Measurements from ENCODE around the gene EXOC4.
A peak's percentile ranks its signal among the peaks of the same experiment; 100 is the strongest.

Gene EXOC4

DNA sequence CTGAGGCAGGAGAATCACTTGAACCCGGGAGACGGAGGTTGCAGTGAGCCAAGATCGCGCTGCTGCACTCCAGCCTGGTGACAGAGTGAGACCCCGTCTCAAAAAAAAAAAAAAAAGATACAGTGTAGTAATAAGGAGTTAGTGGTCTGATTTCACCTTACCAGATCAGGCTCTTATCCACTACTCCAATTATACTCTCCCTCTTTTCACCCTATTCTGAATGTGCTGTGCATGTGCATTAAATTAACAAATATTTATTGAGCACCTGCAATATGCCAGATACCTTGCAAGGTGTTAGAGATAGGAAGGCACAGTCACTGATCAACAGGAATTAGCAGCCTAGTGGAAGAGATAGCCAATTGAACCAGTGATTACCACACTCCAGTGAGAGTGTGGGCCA is 632.3 kb downstream of the EXOC4 start:
- ChIA-PET POLR2A (no interaction called here), CTCF (no interaction called here)
- H3K36me3 ChIP-seq (ENCODE audit: control insufficient read depth in 2 of 2, insufficient read depth in 1 of 2, low read length in 2 of 2) = no peaks in the 10 kb centered on the region
- H3K4me3 ChIP-seq (ENCODE audit: low read depth, low read length) = no peak overlapping the region
- H3K4me1 ChIP-seq (ENCODE audit: control insufficient read depth, insufficient read depth, low read length) = peaks cover 10% of the 10 kb centered on the region
- peak; percentile 91 for TF ChIP-seq ZNF133 (tag by site-specific recombination; IDR thresholded peaks at IDR 0.05)
- TF ChIP-seq ZNF274 (IDR thresholded peaks at IDR 0.05; ENCODE audit: low read length) = no peak
- no peak for TF ChIP-seq ZNF274 (tag by site-specific recombination; IDR thresholded peaks at IDR 0.05; ENCODE audit: borderline replicate concordance)
- no peaks in the 10 kb centered on the region for H3K9me3 ChIP-seq (ENCODE audit: control insufficient read depth, insufficient read depth, low read depth, low read length)
- no peak overlapping the region for H3K27ac ChIP-seq (ENCODE audit: extremely low read depth, low read depth, low read length)

- ChIA-PET POLR2A (no interaction called here), CTCF (no interaction called here)
- Histone ChIP-seq H3K4me3 (ENCODE audit: low read depth, low read length) (no peak overlapping the region), H3K4me1 (ENCODE audit: control insufficient read depth, insufficient read depth, low read length) (peaks cover 10% of the 10 kb centered on the region), H3K9me3 (ENCODE audit: control insufficient read depth, insufficient read depth, low read depth, low read length) (no peaks in the 10 kb centered on the region), H3K36me3 (ENCODE audit: control insufficient read depth in 2 of 2, insufficient read depth in 1 of 2, low read length in 2 of 2) (no peaks in the 10 kb centered on the region), H3K27ac (ENCODE audit: extremely low read depth, low read depth, low read length) (no peak overlapping the region)
- TF ChIP-seq ZNF530 (tag by site-specific recombination; IDR thresholded peaks at IDR 0.05; ENCODE audit: low read depth) (no peak), ZFP41 (tag by site-specific recombination; IDR thresholded peaks at IDR 0.05; ENCODE audit: borderline replicate concordance) (no peak), ZNF16 (tag by site-specific recombination; IDR thresholded peaks at IDR 0.05; ENCODE audit: low read depth) (no peak), GLI2 (tag by site-specific recombination; IDR thresholded peaks at IDR 0.05; ENCODE audit: borderline replicate concordance, low read depth) (no peak), ZNF423 (tag by site-specific recombination; IDR thresholded peaks at IDR 0.05) (no peak), ZFP3 (tag by site-specific recombination; IDR thresholded peaks at IDR 0.05; ENCODE audit: low read depth) (no peak)
Measured at GRCh38 chr7:133886086-133886485, 633.2 kb downstream of the EXOC4 start.

GRCh38 chr7:133886797-133887196 is 633.9 kb downstream of the EXOC4 start:
- Histone ChIP-seq H3K4me3 (ENCODE audit: low read depth, low read length) (no peak overlapping the region), H3K4me1 (ENCODE audit: control insufficient read depth, insufficient read depth, low read length) (peaks cover 10% of the 10 kb centered on the region), H3K36me3 (ENCODE audit: control insufficient read depth in 2 of 2, insufficient read depth in 1 of 2, low read length in 2 of 2) (no peaks in the 10 kb centered on the region), H3K9me3 (ENCODE audit: control insufficient read depth, insufficient read depth, low read depth, low read length) (no peaks in the 10 kb centered on the region), H3K27ac (ENCODE audit: extremely low read depth, low read depth, low read length) (no peak overlapping the region)
- no peak for TF ChIP-seq ZNF174 (tag by site-specific recombination; IDR thresholded peaks at IDR 0.05)
- ChIA-PET CTCF (no interaction called here), POLR2A (no interaction called here)

DNA sequence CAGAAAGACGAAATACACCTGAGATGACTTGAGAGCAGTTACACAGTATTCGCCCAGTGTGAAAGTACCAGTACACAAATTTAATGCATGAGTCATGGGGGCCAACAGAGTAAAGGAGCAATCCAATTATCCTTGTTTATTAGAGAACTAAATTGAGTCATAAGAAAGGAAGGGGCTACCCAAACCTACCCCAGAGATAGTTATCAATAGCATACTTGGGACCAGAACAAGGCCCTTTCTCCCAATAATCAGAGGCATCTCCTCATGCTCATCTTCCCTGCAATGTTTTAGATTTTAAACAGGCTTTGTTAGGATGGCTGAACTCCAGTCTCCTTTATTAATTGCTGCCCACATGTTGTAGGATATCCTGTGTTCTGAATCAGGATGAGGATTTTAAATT is 634.6 kb downstream of the EXOC4 start:
- peaks cover 10% of the 10 kb centered on the region for H3K4me1 ChIP-seq (ENCODE audit: control insufficient read depth, insufficient read depth, low read length)
- ChIA-PET CTCF (no interaction called here), POLR2A (no interaction called here)
- H3K9me3 ChIP-seq (ENCODE audit: control insufficient read depth, insufficient read depth, low read depth, low read length) = no peaks in the 10 kb centered on the region
- H3K27ac ChIP-seq (ENCODE audit: extremely low read depth, low read depth, low read length) = no peak overlapping the region
- no peaks in the 10 kb centered on the region for H3K36me3 ChIP-seq (ENCODE audit: control insufficient read depth in 2 of 2, insufficient read depth in 1 of 2, low read length in 2 of 2)
- no peak overlapping the region for H3K4me3 ChIP-seq (ENCODE audit: low read depth, low read length)
- TF ChIP-seq ZNF510 (tag by site-specific recombination; IDR thresholded peaks at IDR 0.05; ENCODE audit: insufficient replicate concordance) (no peak), ZBTB8A (tag by site-specific recombination; IDR thresholded peaks at IDR 0.05) (no peak), PRDM1 (tag by site-specific recombination; IDR thresholded peaks at IDR 0.05) (peak; percentile 32; the same call in 1 of the 2 replicates), ZEB2 (tag by site-specific recombination; IDR thresholded peaks at IDR 0.05) (no peak), SCRT2 (tag by site-specific recombination; IDR thresholded peaks at IDR 0.05) (no peak)
- TF ChIP-seq, protein P1, sequence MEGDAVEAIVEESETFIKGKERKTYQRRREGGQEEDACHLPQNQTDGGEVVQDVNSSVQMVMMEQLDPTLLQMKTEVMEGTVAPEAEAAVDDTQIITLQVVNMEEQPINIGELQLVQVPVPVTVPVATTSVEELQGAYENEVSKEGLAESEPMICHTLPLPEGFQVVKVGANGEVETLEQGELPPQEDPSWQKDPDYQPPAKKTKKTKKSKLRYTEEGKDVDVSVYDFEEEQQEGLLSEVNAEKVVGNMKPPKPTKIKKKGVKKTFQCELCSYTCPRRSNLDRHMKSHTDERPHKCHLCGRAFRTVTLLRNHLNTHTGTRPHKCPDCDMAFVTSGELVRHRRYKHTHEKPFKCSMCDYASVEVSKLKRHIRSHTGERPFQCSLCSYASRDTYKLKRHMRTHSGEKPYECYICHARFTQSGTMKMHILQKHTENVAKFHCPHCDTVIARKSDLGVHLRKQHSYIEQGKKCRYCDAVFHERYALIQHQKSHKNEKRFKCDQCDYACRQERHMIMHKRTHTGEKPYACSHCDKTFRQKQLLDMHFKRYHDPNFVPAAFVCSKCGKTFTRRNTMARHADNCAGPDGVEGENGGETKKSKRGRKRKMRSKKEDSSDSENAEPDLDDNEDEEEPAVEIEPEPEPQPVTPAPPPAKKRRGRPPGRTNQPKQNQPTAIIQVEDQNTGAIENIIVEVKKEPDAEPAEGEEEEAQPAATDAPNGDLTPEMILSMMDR (tag by site-specific recombination; IDR thresholded peaks at IDR 0.05) = no peak
